ENCODE data around the gene MRO.

The MRO gene

GRCh38 chr18:50790948-50791347, 28.9 kb downstream of the MRO start:
- ATAC-seq = no peak
- no peak for TF ChIP-seq TSHZ2 (CRISPR knock-in tag; IDR thresholded peaks at IDR 0.05)
- no peak for TF ChIP-seq CSRNP3 (CRISPR knock-in tag; IDR thresholded peaks at IDR 0.05)
- no peak for TF ChIP-seq PPARA (CRISPR knock-in tag; IDR thresholded peaks at IDR 0.05; ENCODE audit: borderline replicate concordance)
- no peak for TF ChIP-seq ZNF8 (CRISPR knock-in tag; IDR thresholded peaks at IDR 0.05)
- TF ChIP-seq ISL1 (CRISPR knock-in tag; IDR thresholded peaks at IDR 0.05) = no peak
- TF ChIP-seq ESRRG (CRISPR knock-in tag; IDR thresholded peaks at IDR 0.05) = no peak
- no peak for TF ChIP-seq ZNF565 (CRISPR knock-in tag; conservative IDR thresholded peaks at IDR 0.05; ENCODE audit: low read depth)
- TF ChIP-seq ZFP30 (CRISPR knock-in tag; IDR thresholded peaks at IDR 0.05) = no peak
- TF ChIP-seq GLIS3 (CRISPR knock-in tag; IDR thresholded peaks at IDR 0.05) = no peak
- TF ChIP-seq POU6F1 (CRISPR knock-in tag; IDR thresholded peaks at IDR 0.05; ENCODE audit: borderline replicate concordance, low read depth) = no peak
- TF ChIP-seq BACH2 (CRISPR knock-in tag; IDR thresholded peaks at IDR 0.05; ENCODE audit: borderline replicate concordance) = no peak
- TF ChIP-seq ZNF70 (CRISPR knock-in tag; IDR thresholded peaks at IDR 0.05) = no peak
- no peak for TF ChIP-seq ZFP3 (CRISPR knock-in tag; IDR thresholded peaks at IDR 0.05)
- no peak for TF ChIP-seq ARNTL (CRISPR knock-in tag; IDR thresholded peaks at IDR 0.05; ENCODE audit: borderline replicate concordance, low read depth)
- TF ChIP-seq TCF4 (CRISPR knock-in tag; IDR thresholded peaks at IDR 0.05; ENCODE audit: borderline replicate concordance) = no peak
- no peak for TF ChIP-seq CREB5 (CRISPR knock-in tag; IDR thresholded peaks at IDR 0.05; ENCODE audit: low read depth)
- TF ChIP-seq TOX (CRISPR knock-in tag; IDR thresholded peaks at IDR 0.05; ENCODE audit: borderline replicate concordance) = no peak
- no peak for TF ChIP-seq ZC3H10 (CRISPR knock-in tag; IDR thresholded peaks at IDR 0.05)

GRCh38 chr18:50790241-50790640, 29.6 kb downstream of the MRO start:
- no peak for ATAC-seq
- no peak for TF ChIP-seq ESRRG (CRISPR knock-in tag; IDR thresholded peaks at IDR 0.05)

- no peak for ATAC-seq
- TF ChIP-seq ISL1 (CRISPR knock-in tag; IDR thresholded peaks at IDR 0.05) (no peak), ESRRG (CRISPR knock-in tag; IDR thresholded peaks at IDR 0.05) (no peak), CSRNP3 (CRISPR knock-in tag; IDR thresholded peaks at IDR 0.05) (no peak), TCF4 (CRISPR knock-in tag; IDR thresholded peaks at IDR 0.05; ENCODE audit: borderline replicate concordance) (no peak), TOX (CRISPR knock-in tag; IDR thresholded peaks at IDR 0.05; ENCODE audit: borderline replicate concordance) (no peak), ZNF565 (CRISPR knock-in tag; conservative IDR thresholded peaks at IDR 0.05; ENCODE audit: low read depth) (no peak), CREB5 (CRISPR knock-in tag; IDR thresholded peaks at IDR 0.05; ENCODE audit: low read depth) (no peak), GLIS3 (CRISPR knock-in tag; IDR thresholded peaks at IDR 0.05) (no peak), TSHZ2 (CRISPR knock-in tag; IDR thresholded peaks at IDR 0.05) (no peak), CSDC2 (CRISPR knock-in tag; IDR thresholded peaks at IDR 0.05) (no peak), ARNTL (CRISPR knock-in tag; IDR thresholded peaks at IDR 0.05; ENCODE audit: borderline replicate concordance, low read depth) (no peak), RARB (CRISPR knock-in tag; IDR thresholded peaks at IDR 0.05) (no peak), SNAI2 (CRISPR knock-in tag; IDR thresholded peaks at IDR 0.05) (no peak), ZC3H10 (CRISPR knock-in tag; IDR thresholded peaks at IDR 0.05) (no peak), POU6F1 (CRISPR knock-in tag; IDR thresholded peaks at IDR 0.05; ENCODE audit: borderline replicate concordance, low read depth) (no peak), OSR1 (CRISPR knock-in tag; IDR thresholded peaks at IDR 0.05) (no peak), ZFP30 (CRISPR knock-in tag; IDR thresholded peaks at IDR 0.05) (no peak), ZFP3 (CRISPR knock-in tag; IDR thresholded peaks at IDR 0.05) (no peak), PPARA (CRISPR knock-in tag; IDR thresholded peaks at IDR 0.05; ENCODE audit: borderline replicate concordance) (no peak)
Observed at GRCh38 chr18:50788284-50788683, 31.5 kb downstream of the MRO start.
